Activated naive CD4-positive, alpha-beta T cell treated with anti-CD3 and anti-CD28 coated beads, Interleukin-2, amount 50 U/mL, for 24 hours (primary cell): Measurements from ENCODE around the gene GRIK4.

Experiments
- H3K27ac Mint-ChIP-seq: one replicate; pipeline ENCODE4 v1.8.0; 2021; ENCODE audit warnings: mild to moderate bottlenecking, mixed read lengths
- H3K27me3 Mint-ChIP-seq: one replicate; pipeline ENCODE4 v1.8.0; 2021; ENCODE audit warnings: mixed read lengths
- H3K36me3 Mint-ChIP-seq: one replicate; pipeline ENCODE4 v1.8.0; 2021; ENCODE audit warnings: mixed read lengths
- H3K4me1 Mint-ChIP-seq: one replicate; pipeline ENCODE4 v1.8.0; 2021; ENCODE audit warnings: mixed read lengths
- H3K4me3 Mint-ChIP-seq: one replicate; pipeline ENCODE4 v1.8.0; 2021; ENCODE audit warnings: mild to moderate bottlenecking, mixed read lengths
- H3K9me3 Mint-ChIP-seq: one replicate; pipeline ENCODE4 v1.8.0; 2021; ENCODE audit warnings: mixed read lengths

GRIK4 gene

GRCh38 chr11:120827198-120827597, 315.6 kb downstream of the GRIK4 start:
- H3K4me1 Mint-ChIP-seq = no peaks in the 10 kb centered on the region
- H3K9me3 Mint-ChIP-seq = no peaks in the 10 kb centered on the region
- H3K27me3 Mint-ChIP-seq = peaks cover 5% of the 10 kb centered on the region
- H3K27ac Mint-ChIP-seq = no peak overlapping the region
- H3K36me3 Mint-ChIP-seq = no peaks in the 10 kb centered on the region
- no peak overlapping the region for H3K4me3 Mint-ChIP-seq

- Mint-ChIP-seq H3K27ac (no peak overlapping the region), H3K9me3 (no peaks in the 10 kb centered on the region), H3K4me3 (no peak overlapping the region), H3K4me1 (no peaks in the 10 kb centered on the region), H3K36me3 (no peaks in the 10 kb centered on the region), H3K27me3 (peaks cover 5% of the 10 kb centered on the region)
Measured at GRCh38 chr11:120827820-120828219, 316.3 kb downstream of the GRIK4 start.

GRCh38 chr11:120828847-120829246, 317.3 kb downstream of the GRIK4 start:
- no peaks in the 10 kb centered on the region for H3K36me3 Mint-ChIP-seq
- no peaks in the 10 kb centered on the region for H3K4me1 Mint-ChIP-seq
- no peak overlapping the region for H3K27ac Mint-ChIP-seq
- H3K4me3 Mint-ChIP-seq = no peak overlapping the region
- peaks cover 5% of the 10 kb centered on the region for H3K27me3 Mint-ChIP-seq
- H3K9me3 Mint-ChIP-seq = no peaks in the 10 kb centered on the region

- Mint-ChIP-seq H3K9me3 (no peaks in the 10 kb centered on the region), H3K27me3 (peaks cover 5% of the 10 kb centered on the region), H3K4me1 (no peaks in the 10 kb centered on the region), H3K27ac (no peak overlapping the region), H3K4me3 (no peak overlapping the region), H3K36me3 (no peaks in the 10 kb centered on the region)
Measured at GRCh38 chr11:120830085-120830620, 318.6 kb downstream of the GRIK4 start.

GRCh38 chr11:120832481-120833238, 321.1 kb downstream of the GRIK4 start:
- H3K27me3 Mint-ChIP-seq = peaks cover 6% of the 10 kb centered on the region
- no peaks in the 10 kb centered on the region for H3K36me3 Mint-ChIP-seq
- no peak overlapping the region for H3K4me3 Mint-ChIP-seq
- no peak overlapping the region for H3K27ac Mint-ChIP-seq
- no peaks in the 10 kb centered on the region for H3K9me3 Mint-ChIP-seq
- no peaks in the 10 kb centered on the region for H3K4me1 Mint-ChIP-seq

- no peaks in the 10 kb centered on the region for H3K9me3 Mint-ChIP-seq
- H3K4me1 Mint-ChIP-seq = no peaks in the 10 kb centered on the region
- no peak overlapping the region for H3K27ac Mint-ChIP-seq
- no peak overlapping the region for H3K4me3 Mint-ChIP-seq
- peaks cover 1% of the 10 kb centered on the region for H3K27me3 Mint-ChIP-seq
- no peaks in the 10 kb centered on the region for H3K36me3 Mint-ChIP-seq
Measured at GRCh38 chr11:120834686-120835210, 323.2 kb downstream of the GRIK4 start.

GRCh38 chr11:120835601-120836228, 324.2 kb downstream of the GRIK4 start:
- Mint-ChIP-seq H3K36me3 (no peaks in the 10 kb centered on the region), H3K9me3 (no peaks in the 10 kb centered on the region), H3K4me1 (no peaks in the 10 kb centered on the region), H3K27ac (no peak overlapping the region), H3K4me3 (no peak overlapping the region), H3K27me3 (peaks cover 1% of the 10 kb centered on the region)

- H3K9me3 Mint-ChIP-seq = no peaks in the 10 kb centered on the region
- H3K27me3 Mint-ChIP-seq = peaks cover 1% of the 10 kb centered on the region
- H3K4me1 Mint-ChIP-seq = no peaks in the 10 kb centered on the region
- H3K4me3 Mint-ChIP-seq = no peak overlapping the region
- H3K36me3 Mint-ChIP-seq = no peaks in the 10 kb centered on the region
- H3K27ac Mint-ChIP-seq = no peak overlapping the region
Measured at GRCh38 chr11:120837696-120838095, 326.1 kb downstream of the GRIK4 start.

GRCh38 chr11:120839201-120839600, 327.7 kb downstream of the GRIK4 start:
- Mint-ChIP-seq H3K36me3 (no peaks in the 10 kb centered on the region), H3K4me1 (no peaks in the 10 kb centered on the region), H3K27ac (no peak overlapping the region), H3K27me3 (peaks cover 1% of the 10 kb centered on the region), H3K9me3 (no peaks in the 10 kb centered on the region), H3K4me3 (no peak overlapping the region)

- H3K27me3 Mint-ChIP-seq = peaks cover 1% of the 10 kb centered on the region
- H3K9me3 Mint-ChIP-seq = no peaks in the 10 kb centered on the region
- H3K36me3 Mint-ChIP-seq = no peaks in the 10 kb centered on the region
- H3K27ac Mint-ChIP-seq = no peak overlapping the region
- H3K4me3 Mint-ChIP-seq = no peak overlapping the region
- H3K4me1 Mint-ChIP-seq = no peaks in the 10 kb centered on the region
Measured at GRCh38 chr11:120839846-120840402, 328.4 kb downstream of the GRIK4 start.

- H3K27me3 Mint-ChIP-seq = peaks cover 1% of the 10 kb centered on the region
- no peaks in the 10 kb centered on the region for H3K36me3 Mint-ChIP-seq
- H3K4me1 Mint-ChIP-seq = no peaks in the 10 kb centered on the region
- no peak overlapping the region for H3K4me3 Mint-ChIP-seq
- H3K9me3 Mint-ChIP-seq = no peaks in the 10 kb centered on the region
- H3K27ac Mint-ChIP-seq = no peak overlapping the region
Measured at GRCh38 chr11:120840661-120841060, 329.1 kb downstream of the GRIK4 start.

GRCh38 chr11:120841074-120841473, 329.5 kb downstream of the GRIK4 start:
- no peaks in the 10 kb centered on the region for H3K9me3 Mint-ChIP-seq
- peaks cover 1% of the 10 kb centered on the region for H3K27me3 Mint-ChIP-seq
- H3K36me3 Mint-ChIP-seq = no peaks in the 10 kb centered on the region
- no peaks in the 10 kb centered on the region for H3K4me1 Mint-ChIP-seq
- no peak overlapping the region for H3K27ac Mint-ChIP-seq
- H3K4me3 Mint-ChIP-seq = no peak overlapping the region

- no peak overlapping the region for H3K27ac Mint-ChIP-seq
- H3K27me3 Mint-ChIP-seq = no peaks in the 10 kb centered on the region
- no peaks in the 10 kb centered on the region for H3K4me1 Mint-ChIP-seq
- no peaks in the 10 kb centered on the region for H3K36me3 Mint-ChIP-seq
- H3K9me3 Mint-ChIP-seq = no peaks in the 10 kb centered on the region
- H3K4me3 Mint-ChIP-seq = no peak overlapping the region
Measured at GRCh38 chr11:120842195-120842594, 330.6 kb downstream of the GRIK4 start.

GRCh38 chr11:120853435-120853834, 341.9 kb downstream of the GRIK4 start:
- no peaks in the 10 kb centered on the region for H3K36me3 Mint-ChIP-seq

GRCh38 chr11:120854988-120855387, 343.4 kb downstream of the GRIK4 start:
- Mint-ChIP-seq H3K27me3 (no peaks in the 10 kb centered on the region), H3K4me3 (no peak overlapping the region), H3K27ac (no peak overlapping the region), H3K36me3 (no peaks in the 10 kb centered on the region), H3K9me3 (no peaks in the 10 kb centered on the region), H3K4me1 (no peaks in the 10 kb centered on the region)

More at GRCh38 chr11:120853435-120853834, 341.9 kb downstream of the GRIK4 start:
- Mint-ChIP-seq H3K4me3 (no peak overlapping the region), H3K27me3 (peaks cover 2% of the 10 kb centered on the region), H3K4me1 (no peaks in the 10 kb centered on the region), H3K27ac (no peak overlapping the region), H3K9me3 (no peaks in the 10 kb centered on the region)

GRCh38 chr11:120857508-120857907, 346.0 kb downstream of the GRIK4 start:
- no peak overlapping the region for H3K27ac Mint-ChIP-seq
- no peaks in the 10 kb centered on the region for H3K27me3 Mint-ChIP-seq
- H3K36me3 Mint-ChIP-seq = no peaks in the 10 kb centered on the region

More at GRCh38 chr11:120857508-120857907, 346.0 kb downstream of the GRIK4 start:
- Mint-ChIP-seq H3K4me1 (no peaks in the 10 kb centered on the region), H3K4me3 (no peak overlapping the region), H3K9me3 (no peaks in the 10 kb centered on the region)
